HFFc6 (cell line): ENCODE data around the gene UQCC3. TPM values are rescaled to one million over a fixed set of nuclear protein-coding genes. Genes with fewer than 3 reads are reported as not detected.
"Not testable (repeated sequence)": the region's sequence is repeated elsewhere in the genome, so short reads cannot be mapped to it uniquely, and the experiment has no call there.

Experiments
- DNase-seq: peaks from one replicate; pipeline ENCODE4 v3.0.0-alpha.2; 2018
- H3K27ac Mint-ChIP-seq: 2 replicates; pipeline ENCODE4 v1.8.0; 2020; ENCODE audit warnings: mild to moderate bottlenecking, mixed read lengths
- H3K27me3 Mint-ChIP-seq: 2 replicates; pipeline ENCODE4 v1.8.0; 2021; ENCODE audit warnings: mild to moderate bottlenecking, moderate library complexity, mixed read lengths; ENCODE audit not compliant: insufficient read depth
- H3K36me3 Mint-ChIP-seq: 2 replicates; pipeline ENCODE4 v1.8.0; 2021; ENCODE audit warnings: low read depth, mixed read lengths
- H3K4me1 Mint-ChIP-seq: 2 replicates; pipeline ENCODE4 v1.8.0; 2020; ENCODE audit warnings: low read depth, mixed read lengths
- H3K4me3 Mint-ChIP-seq: 2 replicates; pipeline ENCODE4 v1.8.0; 2020; ENCODE audit warnings: mild to moderate bottlenecking, moderate library complexity, mixed read lengths
- H3K9me3 Mint-ChIP-seq: 2 replicates; pipeline ENCODE4 v1.8.0; 2020; ENCODE audit warnings: mild to moderate bottlenecking, mixed read lengths
- CTCF ChIP-seq: fragments of 200-600 bp; sonication (generic); IDR thresholded peaks from 2 replicates; pipeline ENCODE4 v1.5.0; 2021; ENCODE audit warnings: antibody characterized with exemption, mild to moderate bottlenecking
- total RNA-seq, 6 experiments: library from RNA; stranded (reverse); fragmentation: NEBNext Ultra II Directional; extraction: Animal tissue kit (Norgen Biotek cat#: 25700); gene quantifications; 2 replicates in 1 of 6; 3 replicates in 5 of 6; pipeline ENCODE4 v1.2.3, GENCODE V29; 2021

UQCC3 gene
- total RNA-seq, 6 experiments from 2014 or later, result 9.8 to 14.2 (median 11.3) TPM

GRCh38 chr11:62687508-62688396 lies 16.3 kb downstream of the UQCC3 start:
- H3K4me1 Mint-ChIP-seq, result peaks cover 21% of the 10 kb centered on the region
- TF ChIP-seq CTCF, result no peak
- no peak overlapping the region for H3K27ac Mint-ChIP-seq
- H3K4me3 Mint-ChIP-seq, result no peak overlapping the region
- peaks cover 9% of the 10 kb centered on the region for H3K36me3 Mint-ChIP-seq
- H3K9me3 Mint-ChIP-seq, result no peaks in the 10 kb centered on the region
- no peaks in the 10 kb centered on the region; the same call in none of the 2 replicates for H3K27me3 Mint-ChIP-seq
- no peak for DNase-seq

- TF ChIP-seq CTCF, result no peak
- Mint-ChIP-seq H3K27me3 (no peaks in the 10 kb centered on the region; the same call in none of the 2 replicates), H3K36me3 (peaks cover 12% of the 10 kb centered on the region), H3K27ac (peak overlapping the region; percentile 22; the same call in 1 of the 2 replicates), H3K4me1 (peaks cover 21% of the 10 kb centered on the region), H3K4me3 (peak overlapping the region; percentile 24; the same call in 1 of the 2 replicates), H3K9me3 (no peaks in the 10 kb centered on the region)
- no peak for DNase-seq
Observed at GRCh38 chr11:62688491-62688890, 17.0 kb downstream of the UQCC3 start.

GRCh38 chr11:62689421-62690183 lies 18.1 kb downstream of the UQCC3 start, which contains the start of gene LRRN4CL:
TSS of gene LRRN4CL (minus strand) at chr11:62689530. CDS start at chr11:62688508, 1,022 bp downstream.
- Mint-ChIP-seq H3K36me3 (peaks cover 12% of the 10 kb centered on the region), H3K27ac (peak within 1 kb of the TSS; percentile 90), H3K27me3 (no peaks in the 10 kb centered on the region; the same call in 1 of the 2 replicates), H3K4me3 (peak within 1 kb of the TSS; percentile 60), H3K9me3 (no peaks in the 10 kb centered on the region), H3K4me1 (peaks cover 25% of the 10 kb centered on the region)
- no peak for TF ChIP-seq CTCF
- DNase-seq, result peak; percentile 88

GRCh38 chr11:62693624-62694023 lies 22.2 kb downstream of the UQCC3 start:
- DNase-seq, H3K4me3 Mint-ChIP-seq, H3K27ac Mint-ChIP-seq, H3K9me3 Mint-ChIP-seq, H3K27me3 Mint-ChIP-seq: not testable (repeated sequence)
- H3K4me1 Mint-ChIP-seq, result peaks cover 27% of the 10 kb centered on the region
- H3K36me3 Mint-ChIP-seq, result peaks cover 16% of the 10 kb centered on the region

GRCh38 chr11:62694455-62695167 lies 23.1 kb downstream of the UQCC3 start:
- peaks cover 18% of the 10 kb centered on the region for H3K36me3 Mint-ChIP-seq
- peaks cover 17% of the 10 kb centered on the region for H3K4me1 Mint-ChIP-seq
- peak; percentile 89 for TF ChIP-seq CTCF
- no peaks in the 10 kb centered on the region for H3K9me3 Mint-ChIP-seq
- DNase-seq, result peak; percentile 75
- H3K27ac Mint-ChIP-seq, result peak overlapping the region; percentile 70
- no peaks in the 10 kb centered on the region; the same call in 1 of the 2 replicates for H3K27me3 Mint-ChIP-seq
- no peak overlapping the region for H3K4me3 Mint-ChIP-seq
